Measurements from ENCODE around the gene TMEM63A. TPM values are rescaled to one million over a fixed set of nuclear protein-coding genes. Genes with fewer than 3 reads are reported as not detected.

TMEM63A gene
- total and polyA plus RNA-seq, 2 donors (not counting 3 experiments of a cell fraction or from before 2014, with no cell fraction given) = 28.7 to 41.4 TPM

DNA sequence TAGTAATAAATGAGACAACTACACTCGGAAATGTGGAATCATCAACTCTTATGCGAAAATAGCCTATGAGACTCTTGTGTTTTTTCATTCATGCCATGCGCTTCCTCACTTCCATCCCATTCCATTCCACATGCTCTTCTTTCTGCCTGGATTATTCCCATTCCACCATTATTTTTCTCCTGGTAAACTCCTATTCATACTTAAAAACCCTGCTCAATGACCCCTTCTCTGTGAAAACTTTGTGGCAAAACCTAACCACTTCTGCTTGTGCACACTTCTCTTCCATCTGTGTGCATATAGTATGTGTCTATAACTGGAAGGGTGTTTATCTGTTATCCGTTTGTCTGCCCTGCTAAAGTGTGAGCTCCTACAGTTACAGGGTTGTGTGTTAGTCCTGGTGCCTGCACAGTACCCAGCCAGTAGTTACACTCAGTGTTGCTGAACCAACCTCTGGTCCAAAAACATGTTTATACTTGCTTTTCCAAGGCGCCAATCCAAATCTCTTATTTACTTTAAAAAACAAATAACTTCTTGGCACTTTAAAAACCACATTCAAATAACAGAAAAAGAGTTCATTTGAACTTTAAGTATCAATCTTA lies 61.6 kb downstream of the TMEM63A start:
- no TSS peak for BruUV-seq (replicated peaks)
- DNase-seq (ENCODE audit: low read depth, low spot score) = no peak
- POLR2A ChIA-PET = no interaction called here
- no peak overlapping the region for H3K27ac ChIP-seq (ENCODE audit: insufficient read depth, low read depth, low read length)
- H3K4me3 ChIP-seq (replicated peaks in 1 of 3; ENCODE audit: insufficient read depth in 1 of 3, low read depth in 1 of 3, low read length in 3 of 3) = no peak overlapping the region
- H3K4me1 ChIP-seq (ENCODE audit: control insufficient read depth, extremely low read depth, insufficient read depth, low read length) = peaks cover 9% of the 10 kb centered on the region
- no peaks in the 10 kb centered on the region for H4K20me1 ChIP-seq (replicated peaks; ENCODE audit: control insufficient read depth, extremely low read depth, insufficient read depth, low read length)
- no peaks in the 10 kb centered on the region for H3K36me3 ChIP-seq (ENCODE audit: control insufficient read depth in 2 of 2, extremely low read depth in 1 of 2, insufficient read depth in 2 of 2, low read length in 2 of 2)
- no peak for FAIRE-seq
- H2AFZ ChIP-seq (ENCODE audit: low read depth, low read length) = no peak overlapping the region
- H3K9me3 ChIP-seq (replicated peaks; ENCODE audit: control insufficient read depth, insufficient read depth, low read length) = no peaks in the 10 kb centered on the region
- H3K79me2 ChIP-seq (ENCODE audit: control insufficient read depth, insufficient read depth, low read length) = no peaks in the 10 kb centered on the region
- TF ChIP-seq POLR2A (IDR thresholded peaks at IDR 0.05; ENCODE audit: low read depth, low read length) = no peak
- no peak for TF ChIP-seq POLR2AphosphoS5 (IDR thresholded peaks at IDR 0.05; ENCODE audit: insufficient read depth, low read depth, low read length)
- TF ChIP-seq, protein P1, sequence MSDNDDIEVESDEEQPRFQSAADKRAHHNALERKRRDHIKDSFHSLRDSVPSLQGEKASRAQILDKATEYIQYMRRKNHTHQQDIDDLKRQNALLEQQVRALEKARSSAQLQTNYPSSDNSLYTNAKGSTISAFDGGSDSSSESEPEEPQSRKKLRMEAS (IDR thresholded peaks at IDR 0.05; ENCODE audit: insufficient read depth, insufficient read length) = no peak
- TF ChIP-seq JUN (IDR thresholded peaks at IDR 0.05; ENCODE audit: borderline replicate concordance, insufficient read depth, insufficient read length, low read depth) = no peak
- H3K9me1 ChIP-seq (replicated peaks; ENCODE audit: control insufficient read depth, extremely low read depth, insufficient read depth, low read length) = no peaks in the 10 kb centered on the region
- no peak overlapping the region for H3K4me2 ChIP-seq (ENCODE audit: insufficient read depth, low read length)
- no peaks in the 10 kb centered on the region for H3K27me3 ChIP-seq (ENCODE audit: control insufficient read depth in 2 of 2, insufficient read depth in 2 of 2, low read length in 2 of 2)
- dilution Hi-C loops (cut with MboI; ENCODE audit: extremely low pct_ligation_motif_present, low sequenced_read_pairs) (no loop called here), intact Hi-C loops (cut with micrococcal nuclease) (no loop called here)
- CTCF ChIA-PET = interaction anchor here (1.8 kb wide), 1 partner anchor 14 kb away, joined by 5 read pairs; no protein-coding TSS in a partner anchor
- H3K9ac ChIP-seq (replicated peaks; ENCODE audit: extremely low read depth, insufficient read depth, low read length) = no peak overlapping the region

DNA sequence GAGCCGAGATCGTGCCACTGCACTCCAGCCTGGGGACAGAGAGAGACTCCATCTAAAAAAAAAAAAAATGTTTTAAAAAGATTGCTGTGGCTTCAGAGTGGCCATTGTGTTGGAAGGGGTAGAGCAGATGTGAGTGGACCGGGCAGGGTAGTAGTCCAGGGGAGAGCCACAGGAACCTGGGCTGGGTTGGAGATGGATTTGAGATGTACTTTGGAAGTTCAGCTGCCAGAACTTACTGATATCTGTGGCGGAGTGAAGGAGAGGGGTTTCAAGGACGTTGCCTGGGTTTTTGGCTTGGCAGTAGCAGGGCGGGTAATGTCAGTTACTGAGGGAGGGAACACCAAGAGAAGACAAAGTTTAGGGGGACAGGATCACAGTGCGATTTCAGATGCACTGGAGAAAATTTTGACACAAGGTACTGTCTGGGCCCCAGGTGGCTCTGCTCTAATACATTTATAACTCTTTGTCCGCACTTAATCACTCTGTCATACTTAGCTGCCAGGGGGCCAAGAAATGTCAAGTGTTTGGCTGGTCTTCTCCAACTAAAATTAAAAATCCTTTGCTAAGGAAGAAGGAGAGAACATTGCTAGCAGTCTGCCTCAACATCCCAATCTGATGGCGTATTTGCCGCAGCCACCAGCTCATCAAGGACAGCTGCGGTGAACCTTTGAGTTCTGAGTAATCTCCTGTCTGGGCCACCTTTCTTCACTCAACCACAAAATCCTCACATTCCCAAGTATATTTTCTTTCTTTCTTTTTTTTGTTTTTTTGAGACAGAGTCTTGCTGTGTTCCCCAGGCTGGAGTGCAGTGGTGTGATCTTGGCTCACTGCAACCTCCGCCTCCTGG lies 62.6 kb downstream of the TMEM63A start:
- Histone ChIP-seq H3K27ac (ENCODE audit: insufficient read depth, low read depth, low read length) (no peak overlapping the region), H3K9ac (replicated peaks; ENCODE audit: extremely low read depth, insufficient read depth, low read length) (no peak overlapping the region), H3K36me3 (ENCODE audit: control insufficient read depth in 2 of 2, extremely low read depth in 1 of 2, insufficient read depth in 2 of 2, low read length in 2 of 2) (no peaks in the 10 kb centered on the region), H3K27me3 (ENCODE audit: control insufficient read depth in 2 of 2, insufficient read depth in 2 of 2, low read length in 2 of 2) (no peaks in the 10 kb centered on the region), H3K4me3 (replicated peaks in 1 of 3; ENCODE audit: insufficient read depth in 1 of 3, low read depth in 1 of 3, low read length in 3 of 3) (no peak overlapping the region), H3K79me2 (ENCODE audit: control insufficient read depth, insufficient read depth, low read length) (no peaks in the 10 kb centered on the region), H2AFZ (ENCODE audit: low read depth, low read length) (no peak overlapping the region), H3K4me2 (ENCODE audit: insufficient read depth, low read length) (no peak overlapping the region), H3K4me1 (ENCODE audit: control insufficient read depth, extremely low read depth, insufficient read depth, low read length) (peaks cover 9% of the 10 kb centered on the region), H4K20me1 (replicated peaks; ENCODE audit: control insufficient read depth, extremely low read depth, insufficient read depth, low read length) (no peaks in the 10 kb centered on the region), H3K9me3 (replicated peaks; ENCODE audit: control insufficient read depth, insufficient read depth, low read length) (no peaks in the 10 kb centered on the region), H3K9me1 (replicated peaks; ENCODE audit: control insufficient read depth, extremely low read depth, insufficient read depth, low read length) (no peaks in the 10 kb centered on the region)
- no peak for DNase-seq (ENCODE audit: low read depth, low spot score)
- ChIA-PET POLR2A (no interaction called here), CTCF (interaction anchor here (1.8 kb wide), 1 partner anchor 15 kb away, joined by 5 read pairs; no protein-coding TSS in a partner anchor)
- no peak for FAIRE-seq
- TF ChIP-seq, protein P2, sequence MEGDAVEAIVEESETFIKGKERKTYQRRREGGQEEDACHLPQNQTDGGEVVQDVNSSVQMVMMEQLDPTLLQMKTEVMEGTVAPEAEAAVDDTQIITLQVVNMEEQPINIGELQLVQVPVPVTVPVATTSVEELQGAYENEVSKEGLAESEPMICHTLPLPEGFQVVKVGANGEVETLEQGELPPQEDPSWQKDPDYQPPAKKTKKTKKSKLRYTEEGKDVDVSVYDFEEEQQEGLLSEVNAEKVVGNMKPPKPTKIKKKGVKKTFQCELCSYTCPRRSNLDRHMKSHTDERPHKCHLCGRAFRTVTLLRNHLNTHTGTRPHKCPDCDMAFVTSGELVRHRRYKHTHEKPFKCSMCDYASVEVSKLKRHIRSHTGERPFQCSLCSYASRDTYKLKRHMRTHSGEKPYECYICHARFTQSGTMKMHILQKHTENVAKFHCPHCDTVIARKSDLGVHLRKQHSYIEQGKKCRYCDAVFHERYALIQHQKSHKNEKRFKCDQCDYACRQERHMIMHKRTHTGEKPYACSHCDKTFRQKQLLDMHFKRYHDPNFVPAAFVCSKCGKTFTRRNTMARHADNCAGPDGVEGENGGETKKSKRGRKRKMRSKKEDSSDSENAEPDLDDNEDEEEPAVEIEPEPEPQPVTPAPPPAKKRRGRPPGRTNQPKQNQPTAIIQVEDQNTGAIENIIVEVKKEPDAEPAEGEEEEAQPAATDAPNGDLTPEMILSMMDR (IDR thresholded peaks at IDR 0.05; ENCODE audit: extremely low read depth in 1 of 2, insufficient read depth in 1 of 2, low read depth in 1 of 2, low read length in 2 of 2) = no peak
- TF ChIP-seq MYC (IDR thresholded peaks at IDR 0.05; ENCODE audit: low read depth, low read length) (no peak), EZH2 (IDR thresholded peaks at IDR 0.05; ENCODE audit: borderline replicate concordance, low read depth, low read length, severe bottlenecking) (no peak), POLR2A (IDR thresholded peaks at IDR 0.05; ENCODE audit: low read depth, low read length) (no peak), JUN (IDR thresholded peaks at IDR 0.05; ENCODE audit: borderline replicate concordance, insufficient read depth, insufficient read length, low read depth) (no peak), POLR2AphosphoS5 (IDR thresholded peaks at IDR 0.05; ENCODE audit: insufficient read depth, low read depth, low read length) (no peak), FOS (IDR thresholded peaks at IDR 0.05; ENCODE audit: borderline replicate concordance, insufficient read depth, low read length) (no peak)
- TF ChIP-seq, protein P1 (IDR thresholded peaks at IDR 0.05; ENCODE audit: insufficient read depth, insufficient read length) = no peak
- dilution Hi-C loops (cut with MboI; ENCODE audit: extremely low pct_ligation_motif_present, low sequenced_read_pairs) = no loop called here
- intact Hi-C loops (cut with micrococcal nuclease) = no loop called here
- BruUV-seq (replicated peaks) = no TSS peak

All from endothelial cell of umbilical vein (primary cell).